Spleen (tissue), 7 donors: ENCODE data around the gene MICU2.

Source experiments
- CTCF ChIP-seq, 11 experiments: fragments of 200-600 bp in 7 of 11; fragments of 450-650 bp in 4 of 11; sonication (generic) in 4 of 11; IDR thresholded peaks in 8 of 11; conservative IDR thresholded peaks in 3 of 11; 1 replicate in 7 of 11; 2 replicates in 4 of 11; pipeline versions ENCODE4 v1.4.0 to v1.8.0; 2016 to 2021; ENCODE audit warnings: antibody characterized with exemption in 11 of 11, inconsistent platforms in 4 of 11, mild to moderate bottlenecking in 1 of 11
- POLR2A ChIP-seq, 3 donors: fragments of 450-650 bp; IDR thresholded peaks; one replicate each; pipeline ENCODE4 v1.5.1; 2017; ENCODE audit warnings: antibody characterized with exemption in 3 of 3, mild to moderate bottlenecking in 1 of 3
- donor health status: DM: no; HTN: no; CAD: no; lungs with moderate emphysema.
- donor health status: DM: no; HTN: no; CAD: no.
- donor health status: DM: no; HTN: no; CAD: no.

GRCh38 chr13:21445759-21446158 is 158.2 kb downstream of the MICU2 start:
- no peak for TF ChIP-seq CTCF (IDR thresholded peaks at IDR 0.05 in 8 of 11, conservative IDR thresholded peaks at IDR 0.05 in 3 of 11)
- no peak for TF ChIP-seq POLR2A (IDR thresholded peaks at IDR 0.05)
